ENCODE results near the gene FBXO41.

GRCh38 chr2:73297151-73297559 lies 12.9 kb upstream of the FBXO41 start:
- TF ChIP-seq MTA3 (IDR thresholded peaks at IDR 0.05; ENCODE audit: borderline replicate concordance, low read length) = no peak
- TF ChIP-seq ASH2L (IDR thresholded peaks at IDR 0.05; ENCODE audit: borderline replicate concordance, low read depth) = no peak
- no peak for TF ChIP-seq ZNF24 (IDR thresholded peaks at IDR 0.05)
- no peak for TF ChIP-seq EZH2 (IDR thresholded peaks at IDR 0.05; ENCODE audit: borderline replicate concordance, control insufficient read depth, low read depth, low read length)
- TF ChIP-seq PAX5 (IDR thresholded peaks at IDR 0.05; ENCODE audit: borderline replicate concordance, low read depth, low read length) = no peak

Measured in GM12878 (cell line).